ENCODE results near the gene HADHA. TPM values are rescaled to one million over a fixed set of nuclear protein-coding genes. Genes with fewer than 3 reads are reported as not detected.

HADHA gene
- total RNA-seq, 1 experiment from 2014 or later = 219 TPM

GRCh38 chr2:26197516-26197915 lies 46.9 kb downstream of the HADHA start:
- in situ Hi-C loops (cut with HindIII; ENCODE audit: low sequenced_read_pairs) = no loop called here
- DNase-seq (ENCODE audit: low spot score) = no peak

GRCh38 chr2:26196683-26197418 lies 47.6 kb downstream of the HADHA start:
- in situ Hi-C loops (cut with HindIII; ENCODE audit: low sequenced_read_pairs) = no loop called here
- no peak for DNase-seq (ENCODE audit: low spot score)

GRCh38 chr2:26195040-26195984 lies 49.1 kb downstream of the HADHA start:
- in situ Hi-C loops (cut with HindIII; ENCODE audit: low sequenced_read_pairs) = no loop called here
- DNase-seq (ENCODE audit: low spot score) = no peak

- in situ Hi-C loops (cut with HindIII; ENCODE audit: low sequenced_read_pairs) = no loop called here
- DNase-seq (ENCODE audit: low spot score) = no peak
Observed at GRCh38 chr2:26193578-26194231, 50.7 kb downstream of the HADHA start.

GRCh38 chr2:26191316-26192159 lies 52.9 kb downstream of the HADHA start:
- no peak for DNase-seq (ENCODE audit: low spot score)
- in situ Hi-C loops (cut with HindIII; ENCODE audit: low sequenced_read_pairs) = no loop called here

- no peak for DNase-seq (ENCODE audit: low spot score)
- in situ Hi-C loops (cut with HindIII; ENCODE audit: low sequenced_read_pairs) = no loop called here
Observed at GRCh38 chr2:26190369-26190768, 54.1 kb downstream of the HADHA start.

GRCh38 chr2:26189751-26190150 lies 54.7 kb downstream of the HADHA start:
- DNase-seq (ENCODE audit: low spot score) = no peak
- in situ Hi-C loops (cut with HindIII; ENCODE audit: low sequenced_read_pairs) = no loop called here

- in situ Hi-C loops (cut with HindIII; ENCODE audit: low sequenced_read_pairs) = no loop called here
- no peak for DNase-seq (ENCODE audit: low spot score)
Observed at GRCh38 chr2:26189123-26189522, 55.3 kb downstream of the HADHA start.

- in situ Hi-C loops (cut with HindIII; ENCODE audit: low sequenced_read_pairs) = no loop called here
- DNase-seq (ENCODE audit: low spot score) = no peak
Observed at GRCh38 chr2:26187537-26188104, 56.8 kb downstream of the HADHA start.

- no peak for DNase-seq (ENCODE audit: low spot score)
- in situ Hi-C loops (cut with HindIII; ENCODE audit: low sequenced_read_pairs) = no loop called here
Observed at GRCh38 chr2:26187114-26187513, 57.3 kb downstream of the HADHA start.

GRCh38 chr2:26185954-26186770 lies 58.3 kb downstream of the HADHA start:
- in situ Hi-C loops (cut with HindIII; ENCODE audit: low sequenced_read_pairs) = no loop called here
- no peak for DNase-seq (ENCODE audit: low spot score)

- no peak for DNase-seq (ENCODE audit: low spot score)
- in situ Hi-C loops (cut with HindIII; ENCODE audit: low sequenced_read_pairs) = no loop called here
Observed at GRCh38 chr2:26185304-26185928, 59.0 kb downstream of the HADHA start.

GRCh38 chr2:26184555-26185303 lies 59.7 kb downstream of the HADHA start:
- no peak for DNase-seq (ENCODE audit: low spot score)
- in situ Hi-C loops (cut with HindIII; ENCODE audit: low sequenced_read_pairs) = no loop called here

- DNase-seq (ENCODE audit: low spot score) = no peak
- in situ Hi-C loops (cut with HindIII; ENCODE audit: low sequenced_read_pairs) = no loop called here
Observed at GRCh38 chr2:26184121-26184520, 60.3 kb downstream of the HADHA start.

- in situ Hi-C loops (cut with HindIII; ENCODE audit: low sequenced_read_pairs) = no loop called here
Observed at GRCh38 chr2:26182887-26183630, 61.4 kb downstream of the HADHA start.

GRCh38 chr2:26182441-26182840 lies 62.0 kb downstream of the HADHA start:
- no peak for DNase-seq (ENCODE audit: low spot score)
- in situ Hi-C loops (cut with HindIII; ENCODE audit: low sequenced_read_pairs) = no loop called here

More at GRCh38 chr2:26182887-26183630, 61.4 kb downstream of the HADHA start:
- no peak for DNase-seq (ENCODE audit: low spot score)

Measured in G401 (cell line).